Osteocyte (in vitro differentiated cells): Measurements from ENCODE around the gene GBX1. TPM values are rescaled to one million over a fixed set of nuclear protein-coding genes. Genes with fewer than 3 reads are reported as not detected.

Source experiments
- DNase-seq: peaks from one replicate; pipeline ENCODE4 v3.0.0; 2021; ENCODE audit warnings: mixed read lengths; ENCODE audit not compliant: unreplicated experiment; ENCODE audit errors: extremely low spot score
- H3K27ac Mint-ChIP-seq: one replicate; pipeline ENCODE4 v1.8.0; 2021; ENCODE audit warnings: mild to moderate bottlenecking, mixed read lengths; ENCODE audit not compliant: unreplicated experiment
- H3K27me3 Mint-ChIP-seq: one replicate; pipeline ENCODE4 v1.8.0; 2021; ENCODE audit warnings: mixed read lengths; ENCODE audit not compliant: unreplicated experiment
- H3K36me3 Mint-ChIP-seq: one replicate; pipeline ENCODE4 v1.8.0; 2021; ENCODE audit warnings: mixed read lengths; ENCODE audit not compliant: unreplicated experiment
- H3K4me1 Mint-ChIP-seq: one replicate; pipeline ENCODE4 v1.8.0; 2021; ENCODE audit warnings: mixed read lengths; ENCODE audit not compliant: unreplicated experiment
- H3K4me3 Mint-ChIP-seq: one replicate; pipeline ENCODE4 v1.8.0; 2021; ENCODE audit warnings: mild to moderate bottlenecking, moderate library complexity, mixed read lengths; ENCODE audit not compliant: unreplicated experiment
- H3K9me3 Mint-ChIP-seq: one replicate; pipeline ENCODE4 v1.8.0; 2021; ENCODE audit warnings: mixed read lengths; ENCODE audit not compliant: unreplicated experiment
- total RNA-seq: library from RNA; stranded (reverse); gene quantifications from 2 replicates; pipeline ENCODE4 v1.2.1, GENCODE V29; 2021
- TF ChIP-seq, protein P1 (sequence below): fragments of 200-600 bp; sonication (generic); IDR thresholded peaks from 2 replicates; pipeline ENCODE4 v1.5.0; 2021; ENCODE audit warnings: antibody characterized with exemption, mild to moderate bottlenecking, moderate library complexity

GBX1 gene
- total RNA-seq, 1 donor from 2014 or later: not detected

DNA sequence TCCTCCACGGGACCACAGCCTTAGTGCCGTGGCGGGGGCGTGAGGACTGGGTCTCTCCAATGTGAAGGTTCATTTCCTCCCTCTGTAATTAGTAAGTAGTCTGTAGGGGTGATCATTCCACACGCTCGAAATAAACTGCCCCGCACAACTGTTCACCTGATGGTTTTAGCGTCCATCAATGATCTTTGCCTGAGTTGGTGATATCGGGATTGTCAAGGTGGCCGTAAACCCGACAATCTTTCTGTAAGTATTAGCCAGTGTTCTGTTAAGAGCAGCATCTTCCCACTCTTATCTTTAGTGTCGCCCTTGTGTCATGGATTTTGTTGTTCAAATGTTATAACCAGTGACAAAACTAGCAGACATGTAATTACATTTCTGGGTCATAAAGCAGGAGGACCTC lies 63.5 kb downstream of the GBX1 start:
- H3K27me3 Mint-ChIP-seq: no peaks in the 10 kb centered on the region

DNA sequence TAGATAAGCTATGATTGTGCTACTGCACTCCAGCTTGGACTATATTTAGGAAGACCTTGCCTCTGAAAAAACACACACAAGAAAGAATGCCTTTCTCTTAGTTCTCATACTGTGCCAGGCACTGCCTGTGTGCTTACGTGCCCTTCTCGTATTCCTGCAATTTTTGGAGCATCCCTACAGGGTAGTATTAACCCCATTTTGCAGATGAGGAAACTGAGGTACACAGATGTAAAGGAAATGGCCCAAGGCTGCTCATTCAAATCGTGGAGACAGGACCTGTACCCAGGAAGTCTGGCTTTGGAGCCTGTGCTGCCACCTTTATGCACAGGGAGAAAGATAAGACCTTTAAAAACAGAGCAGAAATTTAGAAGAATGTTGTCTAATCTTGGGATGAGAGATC lies 64.5 kb downstream of the GBX1 start:
- peaks cover 2% of the 10 kb centered on the region for H3K36me3 Mint-ChIP-seq
- TF ChIP-seq, protein P1, sequence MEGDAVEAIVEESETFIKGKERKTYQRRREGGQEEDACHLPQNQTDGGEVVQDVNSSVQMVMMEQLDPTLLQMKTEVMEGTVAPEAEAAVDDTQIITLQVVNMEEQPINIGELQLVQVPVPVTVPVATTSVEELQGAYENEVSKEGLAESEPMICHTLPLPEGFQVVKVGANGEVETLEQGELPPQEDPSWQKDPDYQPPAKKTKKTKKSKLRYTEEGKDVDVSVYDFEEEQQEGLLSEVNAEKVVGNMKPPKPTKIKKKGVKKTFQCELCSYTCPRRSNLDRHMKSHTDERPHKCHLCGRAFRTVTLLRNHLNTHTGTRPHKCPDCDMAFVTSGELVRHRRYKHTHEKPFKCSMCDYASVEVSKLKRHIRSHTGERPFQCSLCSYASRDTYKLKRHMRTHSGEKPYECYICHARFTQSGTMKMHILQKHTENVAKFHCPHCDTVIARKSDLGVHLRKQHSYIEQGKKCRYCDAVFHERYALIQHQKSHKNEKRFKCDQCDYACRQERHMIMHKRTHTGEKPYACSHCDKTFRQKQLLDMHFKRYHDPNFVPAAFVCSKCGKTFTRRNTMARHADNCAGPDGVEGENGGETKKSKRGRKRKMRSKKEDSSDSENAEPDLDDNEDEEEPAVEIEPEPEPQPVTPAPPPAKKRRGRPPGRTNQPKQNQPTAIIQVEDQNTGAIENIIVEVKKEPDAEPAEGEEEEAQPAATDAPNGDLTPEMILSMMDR: no peak
- peaks cover 41% of the 10 kb centered on the region for H3K4me1 Mint-ChIP-seq
- no peaks in the 10 kb centered on the region for H3K27me3 Mint-ChIP-seq
- H3K27ac Mint-ChIP-seq: no peak overlapping the region
- no peak for DNase-seq
- H3K4me3 Mint-ChIP-seq: no peak overlapping the region
- no peaks in the 10 kb centered on the region for H3K9me3 Mint-ChIP-seq

More for the DNA sequence above, 63.5 kb downstream of the GBX1 start:
- Mint-ChIP-seq H3K27ac (peak overlapping the region; percentile 46), H3K9me3 (no peaks in the 10 kb centered on the region), H3K36me3 (peaks cover 2% of the 10 kb centered on the region), H3K4me1 (peaks cover 41% of the 10 kb centered on the region), H3K4me3 (no peak overlapping the region)
- TF ChIP-seq, protein P1: no peak
- DNase-seq: no peak

DNA sequence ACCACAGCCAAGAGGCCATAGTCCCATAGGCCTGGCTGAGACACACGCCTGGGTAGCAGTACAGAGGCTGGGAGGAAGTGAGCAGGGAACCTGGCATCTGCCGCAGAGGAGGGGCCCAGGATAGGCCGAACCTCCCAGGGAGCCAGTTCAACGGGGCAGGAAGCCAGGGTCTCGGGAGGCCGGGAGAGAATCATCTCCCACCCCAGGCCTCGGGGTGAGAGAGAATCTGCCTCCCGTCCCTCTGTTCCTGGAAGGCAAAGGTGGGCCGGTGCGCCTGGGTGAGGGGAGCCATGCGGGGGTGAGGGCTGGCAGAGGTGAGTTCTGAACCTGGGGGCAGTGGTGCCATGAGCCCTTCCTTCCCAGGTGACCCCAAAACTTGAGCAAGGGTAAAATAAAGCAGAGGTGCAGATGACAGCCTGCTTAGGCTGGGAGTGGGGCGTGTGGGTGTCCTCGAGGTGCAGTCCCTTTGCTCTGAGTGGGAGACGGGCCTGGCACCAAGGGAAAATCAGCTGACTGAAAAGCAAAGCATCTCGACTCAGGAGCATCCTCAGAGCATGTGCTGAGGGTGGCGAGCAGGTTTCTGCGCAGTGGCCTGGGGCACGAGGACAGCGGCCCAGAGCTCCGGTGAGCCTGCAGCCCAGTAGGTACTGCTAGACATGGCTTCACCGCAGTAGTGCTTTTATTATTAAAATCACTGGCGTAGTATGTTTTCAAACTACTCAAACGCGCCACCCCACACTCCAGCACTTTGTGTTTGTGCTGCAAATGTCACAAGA lies 65.7 kb downstream of the GBX1 start:
- H3K4me3 Mint-ChIP-seq: no peak overlapping the region
- no peaks in the 10 kb centered on the region for H3K27me3 Mint-ChIP-seq
- no peak for DNase-seq
- H3K4me1 Mint-ChIP-seq: peaks cover 46% of the 10 kb centered on the region
- no peaks in the 10 kb centered on the region for H3K9me3 Mint-ChIP-seq
- TF ChIP-seq, protein P1: no peak
- no peak overlapping the region for H3K27ac Mint-ChIP-seq
- H3K36me3 Mint-ChIP-seq: peaks cover 2% of the 10 kb centered on the region

DNA sequence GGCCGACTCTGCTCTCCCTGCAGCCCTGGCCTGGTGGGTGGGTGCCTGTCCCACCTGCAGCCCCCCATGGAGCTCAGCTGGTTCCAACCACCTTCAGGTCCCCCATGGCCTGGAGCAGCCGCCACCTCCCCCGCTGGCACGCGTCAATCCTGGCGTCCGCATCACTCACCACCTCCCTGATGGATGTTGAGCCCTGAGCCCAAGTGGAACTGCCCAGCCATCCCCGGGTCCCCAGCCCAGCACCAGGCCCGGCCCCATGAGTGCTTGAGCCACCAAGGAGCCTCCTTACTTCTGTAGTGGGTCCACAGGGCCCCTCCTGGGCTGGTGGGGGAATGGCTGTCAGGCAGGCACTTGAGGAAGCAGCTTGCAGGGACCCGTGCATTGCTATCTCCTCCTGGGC lies 66.6 kb downstream of the GBX1 start:
- H3K4me1 Mint-ChIP-seq: peaks cover 49% of the 10 kb centered on the region
- H3K4me3 Mint-ChIP-seq: no peak overlapping the region
- H3K27me3 Mint-ChIP-seq: no peaks in the 10 kb centered on the region
- H3K36me3 Mint-ChIP-seq: peaks cover 2% of the 10 kb centered on the region
- TF ChIP-seq, protein P1: no peak
- H3K9me3 Mint-ChIP-seq: no peaks in the 10 kb centered on the region
- DNase-seq: no peak
- no peak overlapping the region for H3K27ac Mint-ChIP-seq

DNA sequence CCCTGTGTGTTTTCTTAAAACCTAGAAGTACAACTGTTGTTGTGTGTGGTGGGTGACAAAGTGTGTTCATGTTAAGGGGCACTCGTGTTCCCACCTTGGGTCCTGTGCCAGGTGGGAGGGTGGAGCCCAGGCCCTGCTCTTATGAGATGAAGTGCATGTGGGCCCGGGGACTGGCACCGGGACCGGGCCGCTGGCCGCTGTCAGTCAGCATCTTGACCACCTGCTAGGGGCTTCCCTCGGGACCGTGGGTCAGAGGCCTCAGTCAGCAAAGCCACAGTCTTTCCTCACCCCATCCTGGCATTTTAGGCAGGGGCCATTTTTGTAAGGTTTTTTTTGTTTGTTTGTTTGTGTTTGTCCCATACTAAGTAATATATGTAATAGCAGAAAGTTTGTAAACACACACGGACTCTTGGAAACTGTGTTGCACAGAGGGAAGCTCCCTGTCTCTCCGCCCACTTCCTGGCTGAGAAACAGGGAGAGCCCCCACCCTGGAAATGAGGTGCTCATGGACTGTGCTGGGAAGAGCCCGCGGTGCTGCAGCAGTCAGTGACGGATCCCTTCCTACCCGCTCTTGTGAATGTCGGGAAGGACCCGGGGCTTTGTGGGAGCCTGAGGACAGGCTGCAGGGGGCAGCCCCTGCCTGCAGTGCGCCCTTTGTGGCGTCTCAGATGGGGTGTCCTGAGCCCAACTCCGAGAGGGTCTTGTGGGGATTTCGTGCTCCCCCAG lies 67.8 kb downstream of the GBX1 start:
- Mint-ChIP-seq H3K4me1 (peaks cover 45% of the 10 kb centered on the region), H3K36me3 (peaks cover 2% of the 10 kb centered on the region), H3K4me3 (no peak overlapping the region), H3K9me3 (no peaks in the 10 kb centered on the region), H3K27ac (no peak overlapping the region), H3K27me3 (no peaks in the 10 kb centered on the region)
- no peak for DNase-seq
- TF ChIP-seq, protein P1: no peak
